GM18873 (cell line): Measurements from ENCODE around the gene DSCAML1.

Source experiments
- ATAC-seq: cut with Tn5 transposase; IDR thresholded peaks from one replicate; pipeline ENCODE4 v1.9.1; 2021; ENCODE audit warnings: mild to moderate bottlenecking, moderate library complexity, moderate number of reproducible peaks; ENCODE audit not compliant: unreplicated experiment, low FRiP score

The DSCAML1 gene

GRCh38 chr11:117443266-117444186 is 353.5 kb downstream of the DSCAML1 start:
- ATAC-seq = no peak

DNA sequence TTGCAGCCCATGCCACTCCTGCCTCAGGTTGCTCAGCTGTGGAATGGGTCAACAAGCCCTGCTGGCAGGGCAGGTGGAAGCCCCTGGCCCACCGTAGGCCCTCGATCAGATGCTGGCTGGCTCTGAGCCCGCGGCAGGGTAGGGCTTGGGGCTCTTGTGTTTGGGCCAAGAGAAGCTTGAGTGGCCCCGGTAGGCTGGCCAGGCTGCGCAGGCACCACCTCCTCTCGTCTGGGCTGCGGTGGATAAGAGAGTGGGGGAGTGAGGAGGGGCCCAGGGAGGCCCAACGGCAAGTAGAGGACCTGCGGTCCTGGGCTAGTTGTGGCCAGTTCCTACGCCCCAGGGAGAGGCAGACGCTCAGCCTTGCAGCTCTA is 354.2 kb downstream of the DSCAML1 start:
- ATAC-seq = no peak

DNA sequence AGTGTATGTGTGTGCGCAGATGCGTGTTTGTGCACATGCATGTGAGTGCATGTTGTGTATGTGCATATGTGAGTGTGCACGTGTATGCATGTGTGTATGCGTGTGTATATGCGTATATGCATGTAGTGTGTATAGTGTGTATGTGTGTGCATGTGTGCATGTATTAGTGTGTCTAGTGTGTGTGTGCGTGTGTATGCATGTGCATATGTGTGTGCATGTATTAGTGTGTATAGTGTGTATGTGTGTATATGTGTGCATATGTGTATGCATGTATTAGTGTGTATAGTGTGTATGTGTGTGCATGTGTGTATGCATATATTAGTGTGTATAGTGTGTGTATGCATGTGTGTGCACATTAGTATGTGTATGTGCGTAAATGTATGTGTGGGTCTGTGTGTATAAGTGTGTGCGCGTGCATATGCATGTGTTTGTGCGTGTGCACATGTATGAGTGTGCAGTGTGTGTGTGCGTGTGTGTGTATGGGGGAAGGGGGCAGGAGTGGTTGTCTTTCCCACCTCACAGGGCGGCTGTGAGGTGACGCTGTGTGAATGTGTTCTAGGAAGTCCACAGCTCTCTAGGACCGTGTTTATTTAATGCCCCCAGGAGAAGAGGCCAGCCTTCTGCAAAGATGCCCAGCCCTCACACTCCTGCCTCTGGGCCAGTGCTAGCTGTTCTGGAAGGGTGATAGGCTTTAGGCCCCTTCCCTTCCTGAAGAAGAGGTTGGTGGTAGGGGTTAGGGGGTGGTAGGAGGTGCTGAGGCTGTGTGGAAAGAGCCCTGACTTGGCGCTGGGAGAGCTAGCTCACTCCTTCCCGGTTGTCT is 354.8 kb downstream of the DSCAML1 start:
- ATAC-seq = no peak

GRCh38 chr11:117441146-117441975 is 355.7 kb downstream of the DSCAML1 start:
- ATAC-seq = no peak

DNA sequence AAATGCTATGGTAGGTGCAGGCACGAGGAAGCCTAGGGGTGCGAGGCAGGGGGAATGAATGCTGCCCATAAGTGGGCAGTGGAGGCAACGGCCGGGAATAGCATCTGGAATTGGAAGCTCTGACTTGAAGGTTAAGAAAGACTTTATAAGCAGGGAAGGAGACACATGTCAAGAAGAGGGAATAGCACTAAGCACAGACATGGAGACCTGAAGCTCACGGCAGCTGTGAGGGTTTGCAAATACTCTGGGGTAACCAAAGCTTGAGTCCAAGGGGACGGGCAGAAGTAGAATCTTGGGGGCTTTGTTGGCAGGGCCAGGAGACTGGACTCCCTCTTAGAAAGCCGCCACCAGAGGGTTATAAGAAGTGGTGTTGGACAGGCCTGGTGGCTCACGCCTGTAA is 356.8 kb downstream of the DSCAML1 start:
- no peak for ATAC-seq

DNA sequence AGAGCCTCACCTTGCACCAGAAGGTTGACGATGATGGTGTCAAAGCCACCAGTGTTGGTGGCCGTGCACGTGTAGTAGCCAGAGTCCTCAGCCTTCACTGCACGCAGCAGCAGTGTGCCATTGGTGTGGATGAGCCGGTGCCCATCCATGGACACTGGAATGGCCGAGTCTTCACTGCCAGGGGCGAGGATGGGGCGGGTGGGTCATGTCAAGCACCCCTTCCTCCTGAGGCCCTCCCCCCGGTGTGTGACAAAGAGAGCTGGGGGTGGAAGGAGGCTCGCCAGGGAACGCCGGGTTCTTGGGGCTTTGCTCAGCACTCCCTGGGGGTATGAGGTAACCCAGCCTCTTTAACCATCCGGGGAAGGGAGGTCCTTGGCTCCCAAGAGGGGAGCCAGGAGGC is 357.8 kb downstream of the DSCAML1 start:
- ATAC-seq = no peak

DNA sequence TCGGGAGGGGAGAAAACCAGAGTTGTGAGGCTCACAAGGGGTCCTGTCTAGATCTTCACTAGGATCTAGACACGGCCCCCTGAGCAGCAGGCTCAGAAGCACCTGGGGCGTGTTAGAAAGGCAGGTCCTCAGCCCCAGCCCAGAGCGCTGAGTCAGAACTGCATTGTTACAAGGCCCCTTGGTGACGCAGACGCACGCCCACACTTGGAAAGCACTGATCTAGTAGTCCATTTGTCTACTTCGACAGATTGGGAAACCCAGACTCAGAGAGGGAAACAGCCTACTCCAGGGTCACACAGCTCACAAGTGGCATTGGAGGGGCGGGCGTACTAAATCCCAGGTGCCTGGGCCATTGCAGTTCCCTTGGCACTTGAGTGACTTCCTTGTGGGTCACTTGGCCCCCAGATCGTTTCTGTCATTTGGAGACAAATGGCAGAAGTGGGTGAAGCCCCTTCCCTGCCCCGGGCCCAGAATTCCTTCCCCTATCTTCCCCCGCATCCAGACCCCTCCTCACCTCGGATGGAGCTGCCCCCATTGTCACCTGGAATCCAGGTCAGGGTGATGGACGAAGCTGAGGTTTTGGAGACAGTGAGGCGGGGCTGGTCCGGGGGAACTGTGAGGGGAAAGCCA is 358.5 kb downstream of the DSCAML1 start:
- no peak for ATAC-seq

- ATAC-seq = no peak
These were observed 359.3 kb downstream of the DSCAML1 start for GRCh38 chr11:117437791-117438130.

- ATAC-seq = no peak
These were observed 359.8 kb downstream of the DSCAML1 start for GRCh38 chr11:117437041-117437790.

- ATAC-seq = peak; percentile 64
These were observed 361.7 kb downstream of the DSCAML1 start for GRCh38 chr11:117435326-117435725.

DNA sequence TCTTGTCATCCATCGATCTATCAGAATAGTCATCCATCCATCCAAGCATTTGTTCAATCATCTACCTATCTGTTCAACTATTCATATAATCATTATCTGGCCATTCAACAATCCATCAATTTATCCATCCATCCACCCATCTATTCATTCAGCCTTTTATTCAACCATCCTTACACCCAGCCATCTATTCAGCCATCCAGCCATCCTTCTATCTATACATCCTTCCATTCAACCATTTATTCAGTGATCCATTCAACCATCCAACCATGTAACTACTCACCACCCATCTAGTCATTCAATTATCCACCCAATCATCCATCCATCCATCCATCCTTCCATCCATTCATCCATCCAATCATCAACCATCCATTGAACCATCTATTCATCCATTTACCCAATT is 362.5 kb downstream of the DSCAML1 start:
- no peak for ATAC-seq

DNA sequence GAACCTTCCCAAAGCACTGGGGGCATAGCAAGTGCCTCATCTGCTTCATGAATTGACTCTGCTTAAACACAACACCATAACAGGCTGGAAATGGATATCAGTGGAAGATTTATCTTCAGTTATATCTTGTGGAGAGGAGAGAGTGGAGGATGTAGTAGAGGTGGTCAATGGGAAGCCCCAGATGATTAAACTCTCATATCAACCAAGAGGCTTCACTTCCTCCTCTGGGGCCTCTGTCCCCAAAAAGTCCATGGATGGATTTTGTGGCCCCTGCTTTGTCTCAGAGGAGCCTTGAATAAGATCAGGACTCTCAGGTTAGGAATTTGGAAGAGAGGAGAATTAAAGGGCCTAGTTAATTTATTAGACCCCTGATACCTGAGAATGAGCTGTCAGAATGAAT is 363.3 kb downstream of the DSCAML1 start:
- no peak for ATAC-seq

GRCh38 chr11:117431436-117431835 is 365.6 kb downstream of the DSCAML1 start:
- ATAC-seq = no peak

- no peak for ATAC-seq
These were observed 366.6 kb downstream of the DSCAML1 start for GRCh38 chr11:117430293-117430955.

DNA sequence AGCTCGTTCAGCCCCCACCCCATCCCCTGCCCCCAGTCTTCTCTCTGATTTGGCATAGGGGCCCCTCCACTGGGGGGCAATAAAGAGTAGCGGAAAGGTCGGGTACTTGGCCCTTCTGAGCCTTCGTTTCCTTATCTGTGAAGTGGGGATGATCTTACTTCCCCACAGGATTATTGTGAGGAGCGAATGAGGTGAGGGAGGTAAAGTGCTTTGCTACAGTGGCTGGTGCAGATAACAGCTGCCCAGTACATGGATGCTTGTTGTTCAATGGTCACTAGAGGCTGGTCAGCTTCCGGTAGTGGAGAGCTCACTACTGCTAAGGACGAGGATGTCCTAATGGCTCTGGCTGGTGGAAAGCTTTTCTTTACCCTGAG is 368.2 kb downstream of the DSCAML1 start:
- no peak for ATAC-seq

- no peak for ATAC-seq
These were observed 368.7 kb downstream of the DSCAML1 start for GRCh38 chr11:117428186-117428855.

DNA sequence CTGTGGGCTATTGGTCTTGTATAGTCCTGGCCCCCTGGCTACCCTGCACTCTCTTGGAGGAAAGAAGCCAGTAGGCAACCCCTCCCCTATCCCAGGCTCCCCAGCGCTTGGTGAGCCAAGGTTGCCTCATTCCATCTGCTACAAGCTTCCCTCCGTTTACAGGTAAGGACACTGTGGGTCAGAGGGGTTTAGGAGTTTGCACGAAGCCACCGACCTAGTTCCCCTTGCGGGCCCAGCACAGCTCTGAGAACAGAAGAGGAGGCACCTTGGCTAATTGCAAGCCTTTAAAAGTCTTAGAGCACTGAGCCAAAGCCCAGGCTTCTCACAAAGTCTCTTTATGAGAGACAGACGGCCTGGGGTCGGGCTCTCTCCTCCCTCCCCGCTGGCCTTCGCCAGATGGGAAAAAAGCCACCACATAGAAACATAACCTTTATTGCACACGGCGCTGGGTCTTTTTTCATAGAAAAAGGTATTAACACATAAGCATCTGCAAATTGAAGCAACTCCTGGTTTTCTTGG is 369.6 kb downstream of the DSCAML1 start:
- no peak for ATAC-seq

- ATAC-seq = no peak
These were observed 370.1 kb downstream of the DSCAML1 start for GRCh38 chr11:117426941-117427340.
